HG03097 (cell line): ENCODE data around the gene TBRG4.

Source experiments
- ATAC-seq: cut with Tn5 transposase; IDR thresholded peaks from one replicate; pipeline ENCODE4 v1.9.1; 2021; ENCODE audit not compliant: unreplicated experiment, low FRiP score

Gene TBRG4

DNA sequence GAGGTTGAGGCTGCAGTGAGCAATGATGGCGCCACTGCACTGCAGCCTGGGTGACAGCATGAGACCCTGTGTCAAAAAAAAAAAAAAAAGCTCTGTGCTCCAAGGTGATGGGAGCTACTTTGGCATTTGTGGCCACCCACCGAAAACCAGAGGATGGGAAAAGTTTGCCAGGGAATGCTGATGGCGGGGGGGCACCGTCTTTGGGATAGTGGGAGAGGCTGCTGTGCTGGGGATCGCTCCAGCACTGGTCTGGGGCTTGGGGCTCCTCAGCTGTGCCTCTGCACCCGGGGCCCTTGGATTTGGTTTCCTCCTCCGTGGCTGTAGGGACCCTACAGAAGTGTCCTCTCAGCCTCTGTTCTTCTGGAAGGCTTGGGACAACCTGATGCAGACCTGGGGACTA lies 34.4 kb upstream of the TBRG4 start:
- no peak for ATAC-seq

DNA sequence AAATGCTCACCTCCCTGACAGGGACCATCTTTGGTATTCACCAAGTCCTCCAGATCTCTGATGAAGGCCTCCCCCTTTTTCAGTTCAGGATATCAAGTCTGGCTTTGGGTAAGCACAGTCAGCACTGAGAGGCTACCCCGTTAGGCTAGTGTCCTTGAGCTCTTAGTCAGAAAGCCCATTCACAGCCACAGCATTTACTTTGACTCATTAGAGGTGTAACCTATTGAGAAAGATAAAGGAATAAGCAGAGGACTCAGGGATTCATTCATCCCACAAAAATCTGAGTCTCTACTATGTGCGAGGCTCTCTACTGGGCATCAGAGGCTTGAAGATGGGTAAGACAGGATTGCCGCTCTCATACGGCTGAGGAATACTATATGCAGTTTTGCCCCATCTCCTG lies 32.1 kb upstream of the TBRG4 start:
- no peak for ATAC-seq

DNA sequence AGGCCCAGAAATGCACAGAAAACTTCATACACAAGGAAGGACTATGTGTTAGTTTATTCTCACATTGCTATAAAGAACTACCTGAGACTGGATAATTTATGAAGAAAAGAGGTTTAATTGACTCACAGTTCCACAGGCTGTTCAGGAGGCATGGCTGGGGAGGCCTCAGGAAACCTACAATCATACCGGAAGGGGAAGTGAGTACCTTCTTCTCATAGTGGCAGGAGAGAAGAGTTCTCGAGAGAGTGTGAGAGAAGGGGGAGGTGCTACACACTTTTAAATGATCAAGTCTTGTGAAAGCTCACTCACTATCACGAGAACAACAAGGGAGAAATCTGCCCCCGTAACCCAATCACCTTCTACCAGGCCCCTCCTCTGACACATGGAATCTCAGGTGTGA lies 29.3 kb upstream of the TBRG4 start:
- ATAC-seq = no peak

DNA sequence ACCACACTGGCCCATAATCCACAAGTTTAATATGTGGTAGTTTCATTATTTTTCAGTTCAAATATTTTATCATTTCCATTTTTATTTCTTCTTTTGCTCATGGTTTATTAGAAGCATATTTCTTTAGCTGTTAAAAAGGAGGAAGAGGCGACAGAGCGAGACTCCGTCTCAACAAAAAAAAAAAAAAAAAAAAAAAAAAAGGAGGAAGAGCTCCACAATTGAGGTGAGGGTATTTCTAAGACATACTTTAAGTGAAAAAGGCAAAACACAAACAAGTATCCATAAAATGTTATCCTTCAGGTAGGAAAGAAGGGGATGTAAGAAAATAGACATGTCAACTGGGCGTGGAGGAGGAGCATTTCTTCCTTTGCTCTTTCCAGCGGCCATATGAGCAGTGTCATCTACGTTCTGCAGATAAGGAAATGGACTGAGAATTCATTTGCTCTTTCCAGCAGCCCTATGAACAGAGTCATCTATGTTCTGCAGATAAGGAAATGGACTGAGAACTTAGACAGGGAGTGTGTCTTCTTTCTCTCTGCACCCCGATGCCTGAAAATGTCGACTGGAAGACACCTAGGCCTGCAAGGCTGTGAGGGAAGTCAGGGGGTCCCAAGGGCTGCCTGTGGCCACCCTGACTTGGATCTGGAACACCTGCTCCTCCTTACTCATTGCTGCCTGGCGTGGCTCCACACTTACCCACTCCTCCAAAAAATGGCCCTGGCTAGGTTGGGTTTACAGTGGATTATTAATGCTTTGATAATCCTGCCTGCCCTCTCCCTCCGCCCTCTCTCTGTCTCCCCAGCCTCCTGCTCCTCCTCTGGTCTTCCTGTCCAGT lies 27.2 kb upstream of the TBRG4 start:
- ATAC-seq = no peak

DNA sequence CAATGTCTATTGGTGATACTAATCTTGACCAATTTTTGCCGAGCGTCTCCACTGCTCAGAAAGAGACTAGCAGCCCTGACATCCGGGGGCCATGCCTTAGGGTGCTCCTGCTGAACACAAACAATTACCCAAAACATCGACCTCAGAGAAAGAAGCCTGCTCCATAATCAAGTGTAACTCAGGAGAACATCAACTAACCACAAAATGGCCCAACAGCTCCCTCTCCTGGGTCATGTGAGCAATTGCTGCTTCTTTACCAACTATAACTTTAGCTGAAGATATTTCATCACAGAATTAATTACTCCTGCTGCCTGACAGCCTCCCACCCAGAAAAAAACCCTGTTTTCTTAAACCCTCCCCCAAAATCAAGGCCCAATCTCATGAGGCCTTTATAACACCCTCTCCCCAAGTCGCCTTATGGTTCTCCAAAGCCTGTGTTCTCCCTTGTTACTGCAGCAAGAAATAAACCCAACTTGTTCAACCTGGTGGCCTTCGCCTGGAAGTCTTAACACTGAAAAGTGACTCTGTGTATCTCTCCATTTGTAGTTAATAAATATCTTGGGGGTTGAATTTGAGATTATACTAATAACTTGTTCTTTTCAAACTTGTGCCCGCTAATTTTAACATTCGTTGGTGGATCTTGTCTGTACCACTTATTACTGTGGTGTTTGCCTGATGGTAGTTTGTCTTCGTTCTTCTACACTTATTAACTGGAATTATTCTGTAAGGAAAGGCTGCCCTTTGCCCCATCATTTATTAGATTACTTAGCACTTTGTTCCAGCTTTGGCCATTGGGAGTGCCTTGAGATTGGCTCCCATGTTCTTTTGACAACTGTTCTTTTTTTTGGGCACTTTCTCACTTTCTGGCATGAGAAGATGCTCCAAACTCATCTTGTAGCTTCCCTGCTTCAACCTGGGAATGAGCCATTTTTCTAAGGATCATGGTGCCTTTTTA lies 24.9 kb upstream of the TBRG4 start:
- ATAC-seq = no peak

DNA sequence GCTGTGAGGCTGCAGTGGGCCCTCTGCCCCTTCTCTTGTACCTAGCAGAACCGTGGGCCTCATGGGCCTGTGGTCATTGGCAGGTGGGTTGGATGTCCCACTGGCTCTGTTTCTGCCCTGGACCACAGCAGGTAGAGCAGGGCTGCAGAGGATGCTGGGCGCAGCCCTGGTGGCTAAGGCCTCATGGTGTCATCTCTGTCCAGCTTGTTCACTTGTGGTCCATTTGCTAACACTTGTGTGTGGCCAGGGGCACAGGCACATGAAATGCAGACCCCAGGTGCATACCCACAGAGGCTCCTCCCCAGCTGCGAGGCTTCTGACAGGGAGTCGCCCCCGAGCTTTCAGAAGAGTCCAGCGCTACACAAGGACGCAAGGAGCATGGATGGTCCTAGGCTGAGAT lies 22.4 kb upstream of the TBRG4 start:
- ATAC-seq = no peak

DNA sequence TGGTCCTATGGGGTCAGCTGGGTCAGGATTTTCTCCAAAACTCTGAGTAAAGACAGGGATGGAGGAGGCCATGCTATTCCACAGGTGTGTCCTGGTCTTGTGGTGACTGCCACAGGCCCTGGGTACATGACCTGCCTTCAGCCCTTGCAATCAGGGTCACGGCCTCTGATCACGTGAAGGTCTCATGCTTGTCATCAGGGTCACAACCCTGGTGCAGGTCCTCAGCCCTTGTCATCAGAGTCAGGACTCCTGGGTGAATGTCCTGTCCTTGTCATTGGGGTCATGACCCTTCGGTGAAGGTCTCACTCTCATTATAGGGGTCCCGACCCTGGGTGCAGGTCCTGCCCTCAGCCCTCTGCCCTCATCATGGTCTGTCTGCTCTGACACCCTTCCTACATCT lies 21.9 kb upstream of the TBRG4 start:
- ATAC-seq = no peak

DNA sequence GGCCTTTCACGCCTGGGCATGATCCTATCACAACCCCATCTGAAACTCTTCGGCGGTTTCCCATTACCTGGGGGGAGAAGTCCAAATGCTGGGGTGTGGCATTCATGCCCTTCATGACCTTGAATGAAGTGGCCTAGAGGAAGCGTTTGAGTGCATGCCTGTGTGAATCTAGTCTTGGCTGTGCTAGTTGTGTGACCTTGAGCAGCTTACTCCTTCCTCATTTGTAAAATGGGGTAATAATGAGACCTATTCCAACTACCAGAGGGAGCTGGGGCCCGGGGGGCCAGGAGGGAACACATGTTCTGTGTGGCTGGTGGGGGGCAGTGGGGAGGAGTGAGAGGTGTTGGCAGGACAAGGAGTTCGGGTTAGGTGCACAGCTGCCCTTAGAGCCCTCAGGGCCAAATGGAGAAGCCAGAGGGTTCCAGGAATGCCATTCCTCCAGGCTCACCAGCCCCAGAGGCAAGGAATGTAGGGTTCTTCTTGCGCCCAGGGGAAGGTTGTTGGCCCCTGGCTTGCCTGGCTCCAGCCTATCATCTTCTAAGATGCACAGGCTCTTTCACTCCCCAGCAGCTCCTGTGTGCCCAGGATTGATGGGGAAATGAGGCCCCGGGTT lies 21.3 kb upstream of the TBRG4 start:
- ATAC-seq = no peak

DNA sequence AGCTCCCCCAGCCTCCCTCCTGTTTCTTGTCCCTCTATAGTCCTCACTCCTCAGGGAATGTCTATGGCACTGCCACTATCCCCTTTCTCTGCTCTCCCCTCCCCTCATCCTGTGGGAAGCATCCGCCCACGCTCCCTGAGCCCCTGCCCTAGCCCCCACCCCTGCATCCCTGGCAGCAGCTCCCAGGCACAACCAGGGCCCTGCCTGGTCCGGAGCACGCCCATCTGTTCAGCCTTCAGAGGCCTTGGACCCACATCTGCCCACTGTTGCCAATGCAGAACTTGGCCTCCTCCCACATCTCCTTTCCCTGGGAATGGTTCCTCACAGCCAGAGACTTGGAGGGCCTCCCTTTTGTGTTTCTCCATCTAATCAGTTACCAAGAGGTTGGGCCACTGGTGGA lies 20.4 kb upstream of the TBRG4 start:
- ATAC-seq = no peak

DNA sequence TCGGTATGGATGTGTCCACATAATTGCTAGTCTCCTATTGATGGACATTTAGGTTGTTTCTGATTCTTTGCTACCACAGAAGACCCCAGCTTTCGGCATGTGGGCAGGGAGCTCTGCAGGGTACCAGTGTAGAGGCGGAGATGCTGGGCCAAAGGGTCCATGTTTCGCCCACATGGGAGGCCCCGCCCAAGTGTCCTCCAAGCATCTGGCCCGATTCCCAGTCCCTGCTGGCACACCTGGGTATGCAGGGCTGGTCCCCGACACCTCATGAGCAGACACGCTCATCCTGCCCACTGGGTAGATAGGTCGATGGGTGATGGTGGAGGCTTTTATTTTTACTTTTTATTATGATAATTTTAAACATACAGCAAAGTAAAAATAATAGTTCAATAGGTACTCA lies 19.4 kb upstream of the TBRG4 start:
- no peak for ATAC-seq

DNA sequence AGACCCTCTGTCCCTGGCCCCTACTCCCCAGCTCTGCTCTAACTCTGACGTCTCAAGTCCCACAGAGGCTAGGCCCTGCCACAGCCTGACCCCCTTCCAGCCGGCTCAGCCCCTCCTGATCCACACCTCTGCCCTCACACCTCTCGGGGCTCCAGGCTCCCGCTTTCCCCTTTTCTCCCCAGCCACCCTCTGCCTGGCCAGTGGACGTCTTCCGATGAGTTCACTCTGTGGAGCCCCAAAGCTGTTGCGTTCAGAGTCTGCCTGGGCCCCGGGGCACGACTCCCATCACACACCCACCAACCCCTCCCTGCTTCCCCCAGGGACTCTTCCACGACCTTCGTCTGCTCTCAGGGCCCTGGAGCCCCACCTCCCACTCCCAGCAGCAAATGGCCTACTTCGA lies 18.4 kb upstream of the TBRG4 start:
- no peak for ATAC-seq

DNA sequence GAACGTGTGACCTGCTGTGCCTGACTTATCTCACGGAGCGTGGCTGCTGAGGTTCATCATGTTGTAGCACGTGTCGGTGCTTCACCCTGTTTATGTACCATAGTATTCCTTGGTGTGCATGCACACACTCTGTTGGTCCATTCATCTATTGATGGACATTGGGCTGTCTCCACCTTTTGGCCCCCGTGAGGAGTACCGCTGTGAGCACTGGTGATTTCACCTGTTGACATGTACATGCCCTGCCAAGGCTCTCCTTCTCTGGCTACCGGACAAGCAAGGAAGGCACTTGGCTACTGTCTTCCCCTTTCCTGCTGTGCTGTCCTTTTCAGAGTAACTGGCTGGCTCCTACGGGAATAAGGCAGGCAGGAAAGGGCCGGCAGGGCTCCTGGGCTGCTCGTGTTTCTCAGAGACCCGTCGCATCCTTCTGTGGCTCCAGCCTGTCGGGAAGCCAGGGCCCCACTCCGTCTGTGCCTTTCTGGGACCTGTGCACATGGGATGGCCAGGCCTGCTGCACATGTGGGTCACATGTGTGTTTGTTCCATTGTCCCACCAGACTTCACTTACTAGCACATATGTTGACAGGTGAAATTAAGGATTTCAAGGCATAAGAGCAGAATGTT lies 17.8 kb upstream of the TBRG4 start:
- no peak for ATAC-seq

DNA sequence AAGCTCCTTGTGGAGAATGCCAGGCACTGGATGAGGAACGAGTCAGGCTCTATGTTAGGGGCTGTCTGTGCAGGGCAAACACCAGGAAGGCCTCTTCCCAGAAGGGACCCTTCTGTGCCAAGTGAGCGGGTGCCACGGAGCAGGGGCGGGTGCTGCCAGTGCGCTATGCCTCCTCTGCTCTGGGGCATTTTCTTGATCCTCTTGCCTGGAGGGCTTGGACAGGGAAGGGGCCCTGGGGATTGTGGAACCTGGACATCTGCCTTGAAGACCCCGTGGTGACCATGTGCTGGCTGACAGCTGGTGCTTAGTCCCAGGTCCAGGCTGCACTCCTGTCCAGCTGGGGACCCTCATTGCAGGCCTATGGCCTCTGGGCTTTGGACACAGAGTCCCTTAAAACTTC lies 15.4 kb upstream of the TBRG4 start:
- no peak for ATAC-seq

DNA sequence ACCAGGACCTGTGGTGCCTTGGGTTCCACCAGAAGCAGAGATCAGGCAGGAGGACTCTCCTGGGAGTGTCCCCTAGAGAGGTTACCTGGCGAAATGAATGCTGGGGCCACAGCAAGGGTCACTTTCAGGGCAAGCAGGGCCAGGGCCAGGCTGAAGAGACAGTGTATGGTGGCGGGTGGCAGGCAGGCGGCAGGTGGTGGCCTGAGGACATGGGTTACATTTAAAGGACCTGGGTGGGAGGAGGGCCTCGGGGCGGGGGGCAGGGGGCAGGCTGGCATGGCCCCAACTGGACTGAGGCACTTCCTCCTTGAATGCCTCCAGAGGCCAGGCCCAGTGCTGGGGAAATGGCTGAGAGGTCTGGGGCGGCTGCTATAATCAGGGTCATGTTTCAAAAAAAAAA lies 14.7 kb upstream of the TBRG4 start:
- no peak for ATAC-seq

DNA sequence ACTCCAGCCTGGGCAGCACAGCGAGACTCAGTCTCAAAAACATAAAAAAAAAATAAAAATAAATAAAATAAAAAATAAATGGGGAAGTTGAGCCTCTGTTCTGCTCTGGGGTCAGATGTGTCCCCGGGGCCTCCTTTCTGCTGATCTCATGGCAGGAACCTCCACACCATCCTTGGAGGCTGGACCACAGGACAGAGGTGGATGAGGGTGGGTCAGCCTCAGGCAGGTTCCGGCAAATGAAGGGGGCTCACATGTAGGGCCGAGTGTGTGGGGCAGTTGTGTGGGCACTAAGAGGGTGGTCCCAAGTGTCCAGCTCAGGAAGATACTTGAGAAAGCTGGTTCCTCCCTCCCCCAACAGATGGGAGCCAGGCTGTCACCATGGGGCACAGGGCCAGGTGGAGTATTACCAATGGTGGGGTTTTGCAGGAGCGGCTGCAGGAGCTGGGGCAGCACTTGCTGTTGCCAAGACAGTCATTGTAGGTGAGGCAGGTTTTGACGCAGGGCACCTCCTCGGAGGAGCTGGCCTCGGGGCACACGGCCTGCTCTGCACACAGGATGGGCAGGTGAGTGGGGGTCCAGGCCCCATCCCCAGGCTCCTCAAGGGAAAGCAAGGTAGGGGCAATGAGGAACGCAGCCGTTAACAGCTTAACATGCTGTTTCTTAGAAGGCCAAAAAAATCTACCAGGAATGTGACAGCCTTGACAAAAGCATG lies 13.9 kb upstream of the TBRG4 start:
- no peak for ATAC-seq

DNA sequence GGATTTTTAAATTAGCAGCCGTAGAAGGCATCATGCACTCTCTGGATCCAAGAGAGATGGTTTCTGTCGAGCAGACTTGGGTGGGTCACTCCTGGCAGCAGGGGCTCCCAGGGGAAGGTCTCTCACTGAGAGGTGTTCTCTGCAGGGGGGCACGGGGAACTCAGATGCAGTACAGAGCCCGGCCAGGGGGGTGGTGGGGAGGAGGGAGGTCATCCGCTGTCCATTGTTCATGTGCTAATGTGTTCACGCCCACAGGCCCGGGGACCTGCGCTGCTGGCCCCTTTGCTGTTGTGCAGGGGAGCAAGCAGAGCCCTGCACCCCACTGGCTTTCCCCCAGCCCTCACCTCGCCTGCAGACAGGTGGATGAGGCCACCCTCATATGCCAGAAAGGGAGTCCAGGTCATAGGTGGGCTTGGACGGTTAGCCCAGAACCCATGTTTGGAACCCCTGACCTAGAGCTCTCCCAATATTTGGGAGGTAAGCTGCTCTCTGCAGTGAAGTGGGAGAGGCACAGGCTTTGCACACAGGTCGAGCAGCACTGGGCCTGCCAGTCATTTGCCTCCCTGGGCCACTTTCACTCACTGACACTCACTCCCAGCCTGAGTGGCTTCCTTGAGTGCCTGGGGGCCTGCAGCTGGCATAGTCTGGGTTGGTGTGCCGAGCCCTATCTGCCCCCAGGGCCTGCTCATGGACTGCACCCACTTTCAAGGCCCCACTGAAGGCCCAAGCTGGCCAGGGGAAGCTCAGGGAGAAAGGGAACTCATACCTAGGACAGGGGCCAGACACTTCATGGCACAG lies 12.6 kb upstream of the TBRG4 start:
- no peak for ATAC-seq

DNA sequence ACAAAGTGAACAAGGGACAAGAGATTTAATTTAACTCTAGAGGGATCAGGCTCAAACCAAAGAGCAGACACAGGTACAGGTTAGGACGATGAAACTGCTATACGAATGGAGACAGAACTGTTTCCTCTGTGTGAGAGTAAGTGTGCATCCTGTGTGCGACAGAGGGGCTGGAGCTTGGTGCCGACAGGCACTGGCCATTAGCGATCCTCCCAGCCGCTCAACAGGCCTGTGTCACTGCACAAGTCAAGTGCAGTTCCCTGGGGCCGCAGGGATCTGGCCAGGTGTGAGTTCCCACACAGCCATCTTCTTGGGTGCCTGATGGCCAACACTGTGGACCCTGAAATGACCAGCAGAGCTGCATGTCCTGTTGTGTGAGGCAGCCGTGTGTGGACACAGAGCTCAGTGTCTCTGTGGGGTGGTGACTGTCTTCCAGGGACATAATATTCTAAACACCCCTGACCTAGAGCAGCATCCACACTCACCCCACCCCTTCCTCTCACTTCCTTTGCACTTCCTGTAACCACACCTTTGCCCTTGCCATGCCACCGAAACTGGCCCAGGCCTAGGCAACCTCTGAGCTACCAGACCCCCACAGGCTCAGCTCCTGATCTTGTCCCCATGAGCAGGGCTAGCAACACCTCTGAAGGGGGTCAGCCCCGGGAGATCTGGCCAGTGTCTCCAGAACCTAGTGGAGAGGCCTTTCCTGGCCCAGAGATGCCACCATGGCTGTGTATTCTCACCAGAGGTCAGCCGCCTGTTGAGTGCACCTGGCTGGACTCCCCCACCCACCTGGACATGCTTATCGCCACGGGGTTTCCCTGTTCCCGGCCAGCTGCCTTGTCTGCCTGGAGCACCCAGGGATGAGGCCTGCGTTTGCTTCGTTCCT lies 11.7 kb upstream of the TBRG4 start:
- ATAC-seq = no peak

DNA sequence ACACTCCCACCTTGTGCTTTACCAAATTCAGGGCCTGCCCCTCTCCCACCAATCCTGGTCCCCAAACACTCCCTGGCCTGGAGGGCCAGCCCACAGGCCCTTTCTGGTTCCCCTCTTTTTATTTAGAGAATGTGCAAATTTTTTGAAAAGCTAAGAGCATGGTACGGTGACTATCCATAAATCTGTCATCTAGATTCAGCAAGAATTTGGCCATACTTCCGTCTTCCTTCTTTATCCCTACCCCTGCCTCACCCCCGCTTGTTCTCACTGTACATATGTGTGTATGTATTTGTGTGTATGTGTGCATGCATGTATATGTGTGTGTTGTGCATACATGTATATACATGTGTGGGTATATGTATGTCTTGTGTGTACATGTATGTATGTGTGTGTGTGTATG lies 8.1 kb upstream of the TBRG4 start:
- ATAC-seq = no peak
